HFFc6 (cell line): ENCODE data around the gene UNC5CL. TPM values are rescaled to one million over a fixed set of nuclear protein-coding genes. Genes with fewer than 3 reads are reported as not detected.

Experiments
- DNase-seq: peaks from one replicate; pipeline ENCODE4 v3.0.0-alpha.2; 2018
- H3K27ac Mint-ChIP-seq: 2 replicates; pipeline ENCODE4 v1.8.0; 2020; ENCODE audit warnings: mild to moderate bottlenecking, mixed read lengths
- H3K27me3 Mint-ChIP-seq: 2 replicates; pipeline ENCODE4 v1.8.0; 2021; ENCODE audit warnings: mild to moderate bottlenecking, moderate library complexity, mixed read lengths; ENCODE audit not compliant: insufficient read depth
- H3K36me3 Mint-ChIP-seq: 2 replicates; pipeline ENCODE4 v1.8.0; 2021; ENCODE audit warnings: low read depth, mixed read lengths
- H3K4me1 Mint-ChIP-seq: 2 replicates; pipeline ENCODE4 v1.8.0; 2020; ENCODE audit warnings: low read depth, mixed read lengths
- H3K4me3 Mint-ChIP-seq: 2 replicates; pipeline ENCODE4 v1.8.0; 2020; ENCODE audit warnings: mild to moderate bottlenecking, moderate library complexity, mixed read lengths
- H3K9me3 Mint-ChIP-seq: 2 replicates; pipeline ENCODE4 v1.8.0; 2020; ENCODE audit warnings: mild to moderate bottlenecking, mixed read lengths
- total RNA-seq, 6 experiments: library from RNA; stranded (reverse); fragmentation: NEBNext Ultra II Directional; extraction: Animal tissue kit (Norgen Biotek cat#: 25700); gene quantifications; 2 replicates in 1 of 6; 3 replicates in 5 of 6; pipeline ENCODE4 v1.2.3, GENCODE V29; 2021
- TF ChIP-seq, protein P1 (sequence below): fragments of 200-600 bp; sonication (generic); IDR thresholded peaks from 2 replicates; pipeline ENCODE4 v1.5.0; 2021; ENCODE audit warnings: antibody characterized with exemption, mild to moderate bottlenecking

UNC5CL gene
- total RNA-seq, 6 experiments from 2014 or later, result not detected

GRCh38 chr6:40977085-40977484 lies 61.9 kb downstream of the UNC5CL start:
- Mint-ChIP-seq H3K4me1 (peaks cover 7% of the 10 kb centered on the region), H3K36me3 (peaks cover 8% of the 10 kb centered on the region), H3K27ac (no peak overlapping the region), H3K27me3 (peaks cover 22% of the 10 kb centered on the region), H3K4me3 (no peak overlapping the region), H3K9me3 (no peaks in the 10 kb centered on the region)
- TF ChIP-seq, protein P1, sequence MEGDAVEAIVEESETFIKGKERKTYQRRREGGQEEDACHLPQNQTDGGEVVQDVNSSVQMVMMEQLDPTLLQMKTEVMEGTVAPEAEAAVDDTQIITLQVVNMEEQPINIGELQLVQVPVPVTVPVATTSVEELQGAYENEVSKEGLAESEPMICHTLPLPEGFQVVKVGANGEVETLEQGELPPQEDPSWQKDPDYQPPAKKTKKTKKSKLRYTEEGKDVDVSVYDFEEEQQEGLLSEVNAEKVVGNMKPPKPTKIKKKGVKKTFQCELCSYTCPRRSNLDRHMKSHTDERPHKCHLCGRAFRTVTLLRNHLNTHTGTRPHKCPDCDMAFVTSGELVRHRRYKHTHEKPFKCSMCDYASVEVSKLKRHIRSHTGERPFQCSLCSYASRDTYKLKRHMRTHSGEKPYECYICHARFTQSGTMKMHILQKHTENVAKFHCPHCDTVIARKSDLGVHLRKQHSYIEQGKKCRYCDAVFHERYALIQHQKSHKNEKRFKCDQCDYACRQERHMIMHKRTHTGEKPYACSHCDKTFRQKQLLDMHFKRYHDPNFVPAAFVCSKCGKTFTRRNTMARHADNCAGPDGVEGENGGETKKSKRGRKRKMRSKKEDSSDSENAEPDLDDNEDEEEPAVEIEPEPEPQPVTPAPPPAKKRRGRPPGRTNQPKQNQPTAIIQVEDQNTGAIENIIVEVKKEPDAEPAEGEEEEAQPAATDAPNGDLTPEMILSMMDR, result no peak
- no peak for DNase-seq

Other genes starting within 250 kb of the UNC5CL start
- gene TSPO2, start 3.2 kb upstream of the UNC5CL start, total RNA-seq, result not detected
- gene APOBEC2, start 14.0 kb upstream of the UNC5CL start, total RNA-seq, result not detected
- gene OARD1, start 33.1 kb upstream of the UNC5CL start, total RNA-seq, result 10 to 100 TPM; 10.9 to 14.2 (median 11.8) TPM
- 10 to 100 TPM; 14.9 to 20.0 (median 16.7) TPM for gene NFYA, start 33.8 kb upstream of the UNC5CL start, total RNA-seq
- gene TREML1, start 115.1 kb upstream of the UNC5CL start, total RNA-seq, result not detected
- not detected for gene TREM2, start 123.9 kb upstream of the UNC5CL start, total RNA-seq
- not detected for gene TREML2, start 161.9 kb upstream of the UNC5CL start, total RNA-seq
- not detected for gene TREML4, start 189.1 kb upstream of the UNC5CL start, total RNA-seq
- under 1 TPM in 1 of 6 experiments, not detected in 5; 0.09 TPM for gene TREM1, start 247.5 kb upstream of the UNC5CL start, total RNA-seq